AG04449 (cell line): ENCODE results near the gene RHOB.

Source experiments
- CTCF ChIA-PET: fragments of 350-600 bp; formaldehyde crosslinking; extraction: SDS; loops from one replicate; lab custom pipeline; 2021; ENCODE audit warnings: antibody characterized with exemption; lab: Yijun Ruan, JAX
- POLR2A ChIA-PET: fragments of 400-600, 350-600 bp; formaldehyde crosslinking; extraction: SDS; loops from one replicate; lab custom pipeline; 2020; ENCODE audit warnings: antibody characterized with exemption, inconsistent platforms; lab: Yijun Ruan, JAX
- DNase-seq: peaks from one replicate; pipeline ENCODE4 v3.0.0-alpha.2; 2010; ENCODE audit warnings: low read depth, low spot score
- H3K4me3 ChIP-seq: 2 replicates; pipeline ENCODE4 v1.5.1; 2011; ENCODE audit warnings: low read depth, mild to moderate bottlenecking, control low read depth, low read length
- TF ChIP-seq, protein P1 (sequence below): IDR thresholded peaks from one replicate; pipeline ENCODE4 v1.5.1; 2011; ENCODE audit warnings: mild to moderate bottlenecking, moderate library complexity, low read length, control low read depth, inconsistent platforms; ENCODE audit not compliant: insufficient read depth; ENCODE audit errors: missing control alignments

RHOB gene

DNA sequence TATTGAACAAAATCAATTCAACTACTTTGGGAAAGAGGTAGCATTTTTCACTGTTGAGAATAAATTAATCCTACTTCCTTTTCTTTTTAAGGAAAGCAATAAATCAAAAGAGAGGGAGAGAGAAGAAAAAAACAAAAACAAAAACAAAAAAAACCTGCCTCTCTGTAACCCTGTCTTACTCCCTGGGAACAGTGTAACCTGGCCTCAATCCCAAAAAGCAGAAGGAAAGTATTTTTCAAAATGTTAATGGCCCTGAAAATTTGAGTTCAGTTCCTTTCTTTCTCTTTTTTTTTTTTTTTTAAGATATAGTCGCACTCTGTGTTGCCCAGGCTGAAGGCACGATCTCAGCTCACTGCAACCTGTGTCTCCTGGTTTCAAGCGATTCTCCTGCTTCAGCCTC is 35.9 kb downstream of the RHOB start:
- no peak overlapping the region for H3K4me3 ChIP-seq
- TF ChIP-seq, protein P1, sequence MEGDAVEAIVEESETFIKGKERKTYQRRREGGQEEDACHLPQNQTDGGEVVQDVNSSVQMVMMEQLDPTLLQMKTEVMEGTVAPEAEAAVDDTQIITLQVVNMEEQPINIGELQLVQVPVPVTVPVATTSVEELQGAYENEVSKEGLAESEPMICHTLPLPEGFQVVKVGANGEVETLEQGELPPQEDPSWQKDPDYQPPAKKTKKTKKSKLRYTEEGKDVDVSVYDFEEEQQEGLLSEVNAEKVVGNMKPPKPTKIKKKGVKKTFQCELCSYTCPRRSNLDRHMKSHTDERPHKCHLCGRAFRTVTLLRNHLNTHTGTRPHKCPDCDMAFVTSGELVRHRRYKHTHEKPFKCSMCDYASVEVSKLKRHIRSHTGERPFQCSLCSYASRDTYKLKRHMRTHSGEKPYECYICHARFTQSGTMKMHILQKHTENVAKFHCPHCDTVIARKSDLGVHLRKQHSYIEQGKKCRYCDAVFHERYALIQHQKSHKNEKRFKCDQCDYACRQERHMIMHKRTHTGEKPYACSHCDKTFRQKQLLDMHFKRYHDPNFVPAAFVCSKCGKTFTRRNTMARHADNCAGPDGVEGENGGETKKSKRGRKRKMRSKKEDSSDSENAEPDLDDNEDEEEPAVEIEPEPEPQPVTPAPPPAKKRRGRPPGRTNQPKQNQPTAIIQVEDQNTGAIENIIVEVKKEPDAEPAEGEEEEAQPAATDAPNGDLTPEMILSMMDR = no peak
- CTCF ChIA-PET = no interaction called here
- no peak for DNase-seq
- POLR2A ChIA-PET = interaction anchor here (1.2 kb wide), 1 partner anchor 36 kb away, joined by 4 read pairs; the partner anchor contains the start of gene RHOB

DNA sequence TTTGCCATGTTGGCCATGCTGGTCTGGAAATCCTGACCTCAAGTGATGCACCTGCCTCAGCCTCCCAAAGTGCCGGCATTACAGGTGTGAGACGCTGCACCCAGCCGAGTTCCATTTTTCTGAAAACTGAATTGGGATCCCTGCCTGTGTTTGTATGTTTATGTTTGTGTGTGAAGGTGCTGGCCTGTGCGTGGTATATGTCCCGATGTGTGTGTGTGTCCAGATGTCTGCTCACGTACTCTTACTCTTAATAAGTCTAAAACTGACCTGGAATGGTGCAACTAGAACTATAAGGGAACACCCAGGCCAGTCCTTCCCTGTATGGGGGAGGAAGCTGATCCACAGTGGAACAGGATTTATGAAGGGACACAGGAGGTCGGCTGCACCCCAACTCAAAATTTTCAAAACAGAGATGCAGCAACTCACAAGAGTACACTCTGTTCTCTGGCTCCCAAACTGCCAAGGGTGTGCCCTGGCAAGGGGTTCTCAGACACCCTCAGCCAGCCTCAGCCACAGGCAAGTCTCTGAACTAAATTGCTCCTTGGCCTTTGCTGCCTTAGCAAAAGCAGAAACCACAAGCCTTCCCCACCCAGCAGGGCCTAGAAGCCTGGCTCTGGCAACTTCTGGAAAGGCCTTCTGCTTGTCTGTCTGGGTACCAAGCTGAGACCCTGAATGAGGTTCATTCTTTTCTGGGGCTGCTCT is 36.5 kb downstream of the RHOB start:
- no peak for DNase-seq
- POLR2A ChIA-PET = interaction anchor here (1.2 kb wide), 1 partner anchor 36 kb away, joined by 4 read pairs; the partner anchor contains the start of gene RHOB
- CTCF ChIA-PET = no interaction called here
- H3K4me3 ChIP-seq = no peak overlapping the region
- TF ChIP-seq, protein P1 = no peak

DNA sequence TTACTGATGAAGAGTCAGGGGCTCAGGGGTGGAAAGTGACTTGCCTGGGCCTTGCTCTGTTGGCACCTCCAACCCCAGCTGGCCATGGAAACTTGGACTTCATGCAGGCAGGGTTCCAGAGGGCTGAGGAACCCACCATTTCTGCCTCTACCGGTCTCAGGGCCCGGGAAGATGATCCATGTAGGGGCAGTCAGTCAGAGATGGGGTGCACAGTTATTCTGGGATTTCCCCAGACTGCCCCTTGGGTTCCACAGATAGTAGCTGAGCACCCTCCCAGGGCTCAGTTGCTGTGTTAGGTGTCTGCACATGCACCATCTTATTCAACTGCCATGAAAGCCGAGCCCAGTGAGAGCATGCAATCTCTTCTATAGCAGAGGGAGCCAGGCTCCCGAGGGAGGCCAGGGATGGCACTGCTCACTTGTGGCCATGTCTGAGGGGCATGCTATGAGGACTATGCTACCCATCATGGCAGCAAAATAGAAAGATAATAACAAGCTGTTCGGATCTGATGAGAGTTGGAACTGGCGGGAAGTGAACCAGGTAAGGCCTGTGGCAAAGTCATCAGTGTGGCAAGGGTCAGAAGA is 37.3 kb downstream of the RHOB start:
- DNase-seq = no peak
- no peak overlapping the region for H3K4me3 ChIP-seq
- CTCF ChIA-PET = no interaction called here
- POLR2A ChIA-PET = interaction anchor here (0.6 kb wide), 1 partner anchor 19 kb away, joined by 3 read pairs; no protein-coding TSS in a partner anchor
- TF ChIP-seq, protein P1 = no peak

DNA sequence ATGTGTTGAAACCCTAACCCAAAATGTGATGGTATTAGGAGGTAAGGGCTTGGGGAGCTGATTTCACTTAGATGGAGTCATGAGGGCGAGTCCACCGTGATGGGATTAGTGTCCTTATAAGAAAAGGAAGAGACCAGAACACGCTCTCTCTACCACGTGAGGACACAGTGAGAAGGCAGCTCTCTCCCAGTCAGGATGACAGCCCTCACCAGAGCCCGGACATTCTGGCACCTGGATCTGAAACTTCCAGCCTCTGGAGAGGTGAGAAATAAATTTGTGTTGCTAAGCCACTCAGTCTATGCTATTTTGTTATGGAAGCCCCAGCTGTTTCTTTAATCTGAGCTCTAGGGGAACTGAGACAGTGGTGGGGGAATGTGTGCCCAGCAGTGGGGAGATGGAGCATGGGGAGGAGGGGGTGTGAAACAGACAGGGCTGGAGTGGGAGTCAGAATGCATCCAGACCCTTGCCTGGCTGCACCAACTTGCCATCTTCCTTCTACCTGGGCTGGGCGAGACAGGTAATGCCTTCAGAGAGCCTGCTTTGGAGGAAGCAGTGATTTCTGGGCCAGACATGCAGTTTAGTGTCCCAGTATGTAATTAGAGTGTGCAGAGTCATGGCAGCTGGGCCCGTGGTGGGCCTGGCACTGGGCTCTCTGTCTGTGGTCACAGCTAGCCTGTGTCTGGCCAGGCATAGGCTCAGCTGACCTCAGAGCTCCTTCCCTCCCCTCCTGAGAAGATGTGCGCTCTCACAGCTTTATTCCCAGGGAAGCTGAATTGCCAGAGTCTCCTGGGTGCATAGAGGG is 38.1 kb downstream of the RHOB start:
- no peak overlapping the region for H3K4me3 ChIP-seq
- DNase-seq = no peak
- TF ChIP-seq, protein P1 = no peak
- ChIA-PET POLR2A (interaction anchor here (0.7 kb wide), 1 partner anchor 38 kb away, joined by 4 read pairs; the partner anchor contains the start of gene RHOB), CTCF (interaction anchor here (1.1 kb wide), 1 partner anchor 158 kb away, joined by 5 read pairs; no protein-coding TSS in a partner anchor)

DNA sequence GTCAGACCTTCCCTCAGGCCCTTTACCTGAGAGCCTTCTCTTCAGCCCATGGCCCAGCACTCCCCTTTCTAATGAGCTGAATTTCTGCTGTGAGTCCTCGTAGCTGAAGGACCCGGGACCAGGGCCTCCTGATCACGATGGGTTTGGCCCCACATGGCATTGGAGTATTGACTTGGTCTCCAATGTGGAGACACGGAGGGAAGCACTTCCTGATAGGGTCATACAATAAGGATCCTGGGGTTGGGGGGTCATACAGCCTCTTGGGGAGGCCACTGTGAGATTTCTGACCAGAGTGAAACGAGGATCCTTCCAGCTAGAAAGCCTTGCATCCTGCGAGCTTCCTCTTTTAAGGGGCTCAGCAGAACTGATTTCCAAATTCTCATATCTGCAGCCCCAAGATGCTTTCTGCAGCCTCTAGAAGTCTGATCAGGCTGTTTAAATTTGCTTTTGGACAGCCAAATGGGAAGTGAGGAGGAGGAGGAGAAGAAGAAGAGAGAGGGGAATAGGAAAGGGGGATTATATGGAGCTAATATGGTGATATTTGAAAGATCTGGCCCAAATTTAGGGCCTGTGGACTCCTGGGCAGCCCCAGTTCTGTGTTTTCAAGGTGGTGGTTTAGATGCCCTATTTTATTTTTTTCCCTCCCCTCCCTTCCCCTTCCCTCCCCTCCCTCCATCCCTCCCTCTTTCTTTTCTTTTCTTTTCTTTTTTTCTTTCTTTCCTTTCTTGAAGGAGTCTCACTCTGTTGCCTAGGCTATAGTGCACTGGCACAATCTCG is 38.9 kb downstream of the RHOB start:
- ChIA-PET CTCF (interaction anchor here (1.1 kb wide), 1 partner anchor 157 kb away, joined by 5 read pairs; no protein-coding TSS in a partner anchor), POLR2A (interaction anchor here (0.7 kb wide), 1 partner anchor 39 kb away, joined by 4 read pairs; the partner anchor contains the start of gene RHOB)
- DNase-seq = no peak
- TF ChIP-seq, protein P1 = no peak
- no peak overlapping the region for H3K4me3 ChIP-seq
